PFSK-1 (cell line): ENCODE results near the gene SELENBP1.

Source experiments
- POLR2AphosphoS5 ChIP-seq: IDR thresholded peaks from 2 replicates; pipeline ENCODE4 v1.6.1; 2012; ENCODE audit warnings: low read depth, mild to moderate bottlenecking, control low read depth, low read length, moderate library complexity
- SIN3A ChIP-seq: IDR thresholded peaks from 2 replicates; pipeline ENCODE4 v1.6.1; 2012; ENCODE audit warnings: mild to moderate bottlenecking, low read length, moderate library complexity, borderline replicate concordance; ENCODE audit not compliant: insufficient read depth
- TAF1 ChIP-seq: IDR thresholded peaks from 2 replicates; pipeline ENCODE4 v1.6.1; 2012; ENCODE audit warnings: low read length, control low read depth, borderline replicate concordance; ENCODE audit not compliant: insufficient read depth

GRCh38 chr1:151364996-151365395 is 7.5 kb downstream of the SELENBP1 start:
- TF ChIP-seq TAF1 = no peak
- no peak for TF ChIP-seq POLR2AphosphoS5
- no peak for TF ChIP-seq SIN3A
